ENCODE data around the gene BOLA2. TPM values are rescaled to one million over a fixed set of nuclear protein-coding genes. Genes with fewer than 3 reads are reported as not detected.
"Not testable (repeated sequence)": the region's sequence is repeated elsewhere in the genome, so short reads cannot be mapped to it uniquely, and the experiment has no call there.

Gene BOLA2
- 10.0 TPM for polyA plus RNA-seq (2012; ENCODE audit: insufficient read depth, insufficient read length, low read depth)

DNA sequence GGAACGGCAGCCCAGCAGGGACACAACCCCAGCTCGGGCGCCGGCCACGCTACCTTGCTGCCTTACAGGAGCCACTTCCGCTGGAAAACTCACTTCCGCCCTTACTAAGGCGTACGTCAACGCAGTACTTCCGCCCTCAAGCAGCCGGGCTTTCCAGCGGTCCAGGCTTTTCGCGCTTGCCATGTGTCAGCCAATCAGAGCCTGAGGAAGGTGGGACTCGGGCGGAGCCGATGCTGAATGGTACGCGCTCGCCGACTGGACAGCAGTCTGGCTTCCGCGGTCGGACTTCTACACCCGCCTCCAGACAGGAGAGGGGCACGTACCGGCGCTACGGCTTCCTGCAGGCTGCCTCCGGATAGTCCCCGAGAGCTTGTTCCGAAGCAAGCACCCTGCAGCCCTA lies at the start of gene BOLA2, which contains the start of gene SLX1B:
BOLA2 (minus strand) TSS at position 83 of the 400 bp plus-strand sequence. CDS start 98 bp downstream, outside the sequence.
SLX1B (plus strand) TSS at position 265 of the 400 bp plus-strand sequence.
- not testable (repeated sequence) for H3K36me3 ChIP-seq; DNase-seq; H3K4me3 ChIP-seq (ENCODE audit: low read depth, low read length); H3K27me3 ChIP-seq; H3K9me3 ChIP-seq; H3K4me1 ChIP-seq

DNA sequence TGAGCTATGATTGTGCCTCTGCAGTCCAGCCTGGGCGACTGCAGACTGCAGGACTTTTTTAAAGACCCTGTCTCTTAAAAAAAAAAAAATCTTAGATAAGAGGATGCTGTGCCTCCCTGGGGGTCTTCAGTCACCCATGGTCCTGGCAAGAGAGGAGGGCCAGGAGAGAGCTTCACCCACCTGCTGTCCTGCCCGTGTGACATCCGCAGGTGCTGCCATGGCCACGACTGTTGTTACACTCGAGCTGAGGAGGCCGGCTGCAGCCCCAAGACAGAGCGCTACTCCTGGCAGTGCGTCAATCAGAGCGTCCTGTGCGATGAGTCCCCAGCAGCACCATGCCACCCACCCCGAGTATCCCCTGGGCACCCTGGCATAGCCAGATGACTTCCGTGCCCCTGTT lies 28.1 kb upstream of the BOLA2 start:
- not testable (repeated sequence) for H3K4me3 ChIP-seq (ENCODE audit: low read depth, low read length); H3K4me1 ChIP-seq; H3K27me3 ChIP-seq; H3K9me3 ChIP-seq; H3K36me3 ChIP-seq
- DNase-seq: peak; percentile 10

- DNase-seq; H3K4me1 ChIP-seq; H3K27me3 ChIP-seq; H3K36me3 ChIP-seq; H3K9me3 ChIP-seq; H3K4me3 ChIP-seq (ENCODE audit: low read depth, low read length): not testable (repeated sequence)
These were observed 17.9 kb upstream of the BOLA2 start for GRCh38 chr16:29472065-29472464.

- H3K4me3 ChIP-seq (ENCODE audit: low read depth, low read length); H3K9me3 ChIP-seq; H3K27me3 ChIP-seq; H3K4me1 ChIP-seq; H3K36me3 ChIP-seq: not testable (repeated sequence)
- peak; percentile 4 for DNase-seq
These were observed 15.5 kb upstream of the BOLA2 start for GRCh38 chr16:29469660-29470059.

DNA sequence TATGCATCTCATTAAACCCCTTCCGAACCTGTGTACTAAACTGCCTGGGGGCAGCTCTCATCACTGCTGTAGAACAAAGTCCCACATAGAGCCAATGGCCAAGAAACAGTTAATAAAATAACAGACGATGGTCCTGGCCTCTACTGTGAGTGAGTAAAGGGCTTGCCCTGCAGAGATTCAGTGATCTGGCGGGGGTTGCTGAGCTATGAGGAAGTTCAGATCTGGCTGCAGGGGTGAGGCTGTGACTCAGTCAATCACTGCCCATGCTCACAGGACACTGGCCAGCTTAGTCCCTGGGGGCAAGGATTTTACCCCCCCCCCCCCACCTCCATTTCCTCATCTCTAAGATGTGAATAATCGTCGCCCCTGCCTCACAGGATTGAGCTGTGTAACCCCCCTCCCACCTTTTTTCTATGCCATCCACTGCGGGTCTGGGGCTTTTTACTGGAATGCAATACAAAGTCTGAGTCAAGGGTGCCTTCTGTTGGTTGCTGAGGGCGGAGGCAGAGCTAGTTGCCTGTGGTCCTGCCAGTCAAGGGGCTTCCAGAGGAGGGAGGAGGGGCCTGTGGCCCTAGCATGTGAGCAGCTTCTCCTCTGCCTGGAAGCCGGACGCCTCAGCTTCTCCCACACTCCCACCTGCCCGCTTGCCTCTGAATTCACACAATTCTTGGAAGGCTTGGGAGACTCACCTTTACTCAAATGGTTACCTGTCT lies 13.7 kb upstream of the BOLA2 start:
- not testable (repeated sequence) for H3K27me3 ChIP-seq; H3K36me3 ChIP-seq; H3K9me3 ChIP-seq; DNase-seq; H3K4me1 ChIP-seq; H3K4me3 ChIP-seq (ENCODE audit: low read depth, low read length)

DNA sequence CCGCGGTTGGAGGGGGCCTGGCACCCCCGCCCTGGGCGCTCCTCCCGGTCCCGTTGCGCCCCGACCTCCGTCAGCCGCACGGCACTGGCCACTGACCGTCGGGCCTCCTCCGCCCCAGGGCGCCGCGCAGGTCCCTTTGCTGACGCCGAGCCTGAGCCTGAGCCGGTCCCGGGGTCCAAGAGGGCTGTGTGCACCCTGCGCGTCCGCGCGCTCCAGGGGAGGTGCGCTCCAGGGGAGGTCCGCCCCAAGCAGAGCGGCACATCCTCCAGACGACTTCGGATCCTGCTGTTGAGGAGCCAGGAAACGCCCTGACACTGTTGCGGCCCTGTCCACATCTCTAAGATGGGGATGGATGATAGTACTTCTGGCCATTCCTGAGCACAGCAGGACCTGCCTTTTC lies 12.8 kb upstream of the BOLA2 start:
- not testable (repeated sequence) for H3K36me3 ChIP-seq; H3K9me3 ChIP-seq; H3K4me1 ChIP-seq; DNase-seq; H3K4me3 ChIP-seq (ENCODE audit: low read depth, low read length); H3K27me3 ChIP-seq

- not testable (repeated sequence) for DNase-seq; H3K4me3 ChIP-seq (ENCODE audit: low read depth, low read length); H3K27me3 ChIP-seq; H3K9me3 ChIP-seq; H3K36me3 ChIP-seq; H3K4me1 ChIP-seq
These were observed 12.1 kb upstream of the BOLA2 start for GRCh38 chr16:29465985-29466824.

- not testable (repeated sequence) for H3K4me3 ChIP-seq (ENCODE audit: low read depth, low read length); DNase-seq; H3K9me3 ChIP-seq; H3K36me3 ChIP-seq; H3K27me3 ChIP-seq; H3K4me1 ChIP-seq
These were observed 6.5 kb upstream of the BOLA2 start for GRCh38 chr16:29460647-29461030.

DNA sequence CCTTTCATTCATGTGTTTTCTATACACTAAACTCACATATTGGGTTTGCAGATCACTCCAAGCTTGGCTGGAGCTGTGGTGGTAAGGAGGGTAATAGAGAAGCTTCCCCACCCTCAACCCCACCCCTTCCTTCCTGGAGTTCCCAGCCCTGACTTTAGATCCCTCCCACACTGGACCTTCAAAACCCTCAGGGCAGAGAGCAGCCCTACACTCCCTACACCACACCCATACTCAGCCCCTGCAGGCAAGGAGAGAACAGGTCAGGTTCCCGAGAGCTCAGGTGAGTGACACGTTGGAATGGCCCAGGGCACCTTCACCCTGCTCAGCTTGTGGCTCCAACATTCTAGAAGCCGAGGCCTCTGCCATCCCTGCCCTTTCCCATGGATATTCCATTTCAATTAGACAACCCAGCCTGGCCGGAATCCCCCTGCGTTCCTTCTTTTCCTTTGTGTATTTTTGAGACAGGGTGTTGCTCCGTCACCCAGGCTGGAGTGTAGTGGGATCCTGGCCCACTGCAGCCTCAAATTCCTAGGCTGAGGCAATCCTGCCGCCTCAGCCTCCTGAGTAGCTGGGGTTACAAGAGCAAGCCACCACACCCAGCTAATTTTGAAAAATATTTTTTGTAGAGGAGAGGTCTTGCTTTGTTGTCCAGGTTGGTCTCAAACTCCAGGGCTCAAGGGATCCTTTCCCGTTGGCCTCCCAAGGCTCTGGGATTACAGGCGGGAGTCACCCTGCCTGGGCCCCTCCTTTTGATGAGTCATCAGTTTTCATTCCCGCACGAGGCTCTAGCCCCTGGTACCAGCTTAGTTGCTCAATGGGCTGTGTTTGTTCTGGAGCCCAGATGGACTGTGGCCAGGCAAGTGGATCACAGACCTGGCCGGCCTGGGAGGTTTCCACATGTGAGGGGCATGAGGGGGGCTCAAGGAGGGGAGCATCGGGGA lies 5.8 kb upstream of the BOLA2 start, which contains the start of gene SULT1A4:
SULT1A4 (plus strand) TSS at position 208 of the 941 bp plus-strand sequence. CDS start 1,473 bp downstream, outside the sequence.
- not testable (repeated sequence) for DNase-seq; H3K36me3 ChIP-seq; H3K4me3 ChIP-seq (ENCODE audit: low read depth, low read length); H3K4me1 ChIP-seq; H3K9me3 ChIP-seq; H3K27me3 ChIP-seq

- H3K27me3 ChIP-seq: not testable (repeated sequence)
These were observed 3.5 kb upstream of the BOLA2 start for GRCh38 chr16:29457660-29458059.

GRCh38 chr16:29454828-29455227 lies 677 bp upstream of the BOLA2 start:
- DNase-seq, H3K9me3 ChIP-seq, H3K27me3 ChIP-seq: not testable (repeated sequence)

More at GRCh38 chr16:29457660-29458059, 3.5 kb upstream of the BOLA2 start:
- H3K9me3 ChIP-seq; H3K4me3 ChIP-seq (ENCODE audit: low read depth, low read length); H3K36me3 ChIP-seq; H3K4me1 ChIP-seq; DNase-seq: not testable (repeated sequence)

GRCh38 chr16:29453754-29454153 lies 397 bp downstream of the BOLA2 start:
- H3K36me3 ChIP-seq; DNase-seq; H3K9me3 ChIP-seq; H3K4me3 ChIP-seq (ENCODE audit: low read depth, low read length); H3K27me3 ChIP-seq; H3K4me1 ChIP-seq: not testable (repeated sequence)

More at GRCh38 chr16:29454828-29455227, 677 bp upstream of the BOLA2 start:
- H3K4me1 ChIP-seq; H3K36me3 ChIP-seq; H3K4me3 ChIP-seq (ENCODE audit: low read depth, low read length): not testable (repeated sequence)

- not testable (repeated sequence) for H3K4me1 ChIP-seq; H3K27me3 ChIP-seq; H3K36me3 ChIP-seq; H3K4me3 ChIP-seq (ENCODE audit: low read depth, low read length); DNase-seq; H3K9me3 ChIP-seq
These were observed 28.8 kb downstream of the BOLA2 start for GRCh38 chr16:29425390-29425789.

- H3K27me3 ChIP-seq; H3K36me3 ChIP-seq; H3K4me1 ChIP-seq; H3K9me3 ChIP-seq; DNase-seq; H3K4me3 ChIP-seq (ENCODE audit: low read depth, low read length): not testable (repeated sequence)
These were observed 30.6 kb downstream of the BOLA2 start for GRCh38 chr16:29423587-29423986.

DNA sequence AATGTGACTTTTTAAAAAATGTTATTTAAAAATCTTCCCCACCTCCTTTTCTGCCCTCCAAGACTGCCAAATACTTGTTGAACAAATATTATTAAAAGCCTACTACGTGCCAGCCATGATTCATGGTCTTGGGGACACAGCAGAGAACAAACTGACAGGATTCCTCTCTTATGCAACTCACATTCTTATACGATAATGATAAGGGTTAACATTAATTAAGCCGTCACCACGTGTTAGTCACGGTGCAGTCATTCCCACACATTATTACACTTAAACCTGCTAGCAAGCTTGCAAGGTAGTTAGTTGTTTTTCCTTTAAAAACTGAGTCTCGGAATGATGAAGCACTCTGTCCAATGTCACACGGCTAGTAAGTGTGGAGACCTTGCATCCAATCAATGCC lies 48.9 kb downstream of the BOLA2 start:
- H3K36me3 ChIP-seq; DNase-seq; H3K4me1 ChIP-seq; H3K27me3 ChIP-seq; H3K4me3 ChIP-seq (ENCODE audit: low read depth, low read length); H3K9me3 ChIP-seq: not testable (repeated sequence)
